ENCODE results near the gene ARL4C. TPM values are rescaled to one million over a fixed set of nuclear protein-coding genes. Genes with fewer than 3 reads are reported as not detected.
"Not testable (repeated sequence)": the region's sequence is repeated elsewhere in the genome, so short reads cannot be mapped to it uniquely, and the experiment has no call there.

ARL4C gene
- total RNA-seq, 2 experiments from 2014 or later: 123 to 126 TPM

- CTCF ChIA-PET: interaction anchor here (1.1 to 1.3 kb wide), 4 partner anchors 9 to 14 kb away, joined by 3 to 6 read pairs (median 4); no protein-coding TSS in a partner anchor
- Mint-ChIP-seq H3K4me1 (ENCODE audit: low read depth) (peaks cover 9% of the 10 kb centered on the region), H3K9me3 (ENCODE audit: insufficient read depth) (peaks cover 6% of the 10 kb centered on the region), H3K27me3 (ENCODE audit: low read depth) (no peaks in the 10 kb centered on the region), H3K27ac (no peak overlapping the region), H3K36me3 (ENCODE audit: low read depth) (peaks cover 10% of the 10 kb centered on the region), H3K4me3 (no peak overlapping the region)
- no peak for ATAC-seq
- POLR2A ChIA-PET: interaction anchor here (0.6 to 1.4 kb wide), 3 partner anchors 14 to 178 kb away, joined by 3 to 5 read pairs (median 4); no protein-coding TSS in a partner anchor
- DNase-seq: no peak
Observed at GRCh38 chr2:234469251-234469845, 27.5 kb downstream of the ARL4C start.

GRCh38 chr2:234468503-234468902 is 28.4 kb downstream of the ARL4C start:
- ATAC-seq (no peak), DNase-seq (no peak)
- ChIA-PET POLR2A (interaction anchor here (0.7 to 1.4 kb wide), 2 partner anchors 14 to 177 kb away, joined by 4 to 5 read pairs; no protein-coding TSS in a partner anchor), CTCF (interaction anchor here (0.6 to 1.2 kb wide), 3 partner anchors 9 to 15 kb away, joined by 3 read pairs; no protein-coding TSS in a partner anchor)
- H3K27me3 Mint-ChIP-seq (ENCODE audit: low read depth): no peaks in the 10 kb centered on the region
- H3K27ac Mint-ChIP-seq: no peak overlapping the region
- no peaks in the 10 kb centered on the region for H3K9me3 Mint-ChIP-seq (ENCODE audit: insufficient read depth)
- H3K36me3 Mint-ChIP-seq (ENCODE audit: low read depth): peaks cover 3% of the 10 kb centered on the region
- peaks cover 17% of the 10 kb centered on the region for H3K4me1 Mint-ChIP-seq (ENCODE audit: low read depth)
- no peak overlapping the region for H3K4me3 Mint-ChIP-seq

GRCh38 chr2:234467289-234467688 is 29.6 kb downstream of the ARL4C start:
- H3K27ac Mint-ChIP-seq: no peak overlapping the region
- H3K27me3 Mint-ChIP-seq (ENCODE audit: low read depth): no peaks in the 10 kb centered on the region
- no peak for ATAC-seq
- H3K9me3 Mint-ChIP-seq (ENCODE audit: insufficient read depth): no peaks in the 10 kb centered on the region
- H3K36me3 Mint-ChIP-seq (ENCODE audit: low read depth): peaks cover 3% of the 10 kb centered on the region
- no peak overlapping the region for H3K4me3 Mint-ChIP-seq
- DNase-seq: no peak
- ChIA-PET CTCF (interaction anchor here (0.8 to 1.7 kb wide), 3 partner anchors 10 to 178 kb away, joined by 3 to 4 read pairs (median 3); no protein-coding TSS in a partner anchor), POLR2A (interaction anchor here (1.3 kb wide), 1 partner anchor 21 kb away, joined by 3 read pairs; no protein-coding TSS in a partner anchor)
- peaks cover 28% of the 10 kb centered on the region for H3K4me1 Mint-ChIP-seq (ENCODE audit: low read depth)

- no peak for ATAC-seq
- DNase-seq: no peak
- Mint-ChIP-seq H3K27ac (peak overlapping the region; percentile 81), H3K9me3 (ENCODE audit: insufficient read depth) (no peaks in the 10 kb centered on the region), H3K4me1 (ENCODE audit: low read depth) (peaks cover 50% of the 10 kb centered on the region), H3K27me3 (ENCODE audit: low read depth) (no peaks in the 10 kb centered on the region), H3K36me3 (ENCODE audit: low read depth) (peaks cover 3% of the 10 kb centered on the region), H3K4me3 (peak overlapping the region; percentile 60)
- POLR2A ChIA-PET: interaction anchor here (1.0 to 4.4 kb wide), 8 partner anchors 10 to 38 kb away, joined by 3 to 38 read pairs (median 5); no protein-coding TSS in a partner anchor
- CTCF ChIA-PET: interaction anchor here (0.9 to 2.8 kb wide), 7 partner anchors 9 to 176 kb away, joined by 3 to 17 read pairs (median 4); no protein-coding TSS in a partner anchor
Observed at GRCh38 chr2:234464291-234464645, 32.6 kb downstream of the ARL4C start.

- Mint-ChIP-seq H3K27ac (peak overlapping the region; percentile 81), H3K36me3 (ENCODE audit: low read depth) (peaks cover 3% of the 10 kb centered on the region), H3K4me1 (ENCODE audit: low read depth) (peaks cover 55% of the 10 kb centered on the region), H3K27me3 (ENCODE audit: low read depth) (no peaks in the 10 kb centered on the region), H3K9me3 (ENCODE audit: insufficient read depth) (no peaks in the 10 kb centered on the region), H3K4me3 (peak overlapping the region; percentile 60)
- ChIA-PET CTCF (interaction anchor here (0.9 to 2.8 kb wide), 7 partner anchors 9 to 175 kb away, joined by 3 to 17 read pairs (median 4); no protein-coding TSS in a partner anchor), POLR2A (interaction anchor here (1.2 to 4.4 kb wide), 7 partner anchors 10 to 33 kb away, joined by 3 to 38 read pairs (median 5); partner anchors contain the start of gene ARL4C)
- peak; percentile 85 for ATAC-seq
- peak; percentile 76 for DNase-seq
Observed at GRCh38 chr2:234463626-234464290, 33.1 kb downstream of the ARL4C start.

GRCh38 chr2:234462218-234462992 is 34.5 kb downstream of the ARL4C start:
- H3K27ac Mint-ChIP-seq: no peak overlapping the region
- ChIA-PET CTCF (no interaction called here), POLR2A (interaction anchor here (1.7 to 4.4 kb wide), 3 partner anchors 9 to 35 kb away, joined by 5 to 38 read pairs (median 6); partner anchors contain the start of gene ARL4C)
- peaks cover 16% of the 10 kb centered on the region for H3K36me3 Mint-ChIP-seq (ENCODE audit: low read depth)
- peaks cover 11% of the 10 kb centered on the region for H3K9me3 Mint-ChIP-seq (ENCODE audit: insufficient read depth)
- peaks cover 66% of the 10 kb centered on the region for H3K4me1 Mint-ChIP-seq (ENCODE audit: low read depth)
- no peaks in the 10 kb centered on the region for H3K27me3 Mint-ChIP-seq (ENCODE audit: low read depth)
- H3K4me3 Mint-ChIP-seq: no peak overlapping the region
- DNase-seq: no peak
- ATAC-seq: no peak

DNA sequence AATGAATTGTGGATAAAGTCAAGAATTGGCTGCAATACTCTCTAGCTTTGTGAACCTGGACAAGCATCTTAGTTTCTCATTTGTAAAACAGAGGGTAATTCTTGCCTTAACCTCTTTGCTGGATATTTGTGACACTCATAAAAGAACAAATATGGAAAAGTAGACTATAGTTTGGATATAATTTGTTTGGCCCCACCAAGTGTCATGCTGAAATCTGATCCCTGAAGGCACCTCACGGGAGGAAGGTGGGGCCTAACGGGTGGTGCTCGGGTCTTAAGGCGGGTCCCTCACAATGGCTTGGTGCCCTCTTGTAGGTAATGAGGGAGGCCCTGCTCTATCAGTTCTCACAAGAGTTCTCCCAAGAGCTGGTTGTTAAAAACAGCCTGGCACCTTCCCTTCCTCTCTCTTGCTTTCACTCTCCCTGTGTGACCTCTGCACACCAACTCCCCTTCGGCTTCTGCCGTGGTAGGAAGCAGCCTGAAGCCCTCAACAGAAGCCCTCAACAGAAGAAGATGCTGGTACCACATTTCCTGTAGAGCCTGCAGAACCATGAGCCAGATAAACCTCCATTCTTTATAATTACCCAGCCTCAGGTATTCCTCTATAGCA is 37.4 kb downstream of the ARL4C start:
- CTCF ChIA-PET: interaction anchor here (0.7 to 3.1 kb wide), 14 partner anchors 9 to 171 kb away, joined by 3 to 18 read pairs (median 4); partner anchors contain the start of gene ARL4C
- peaks cover 21% of the 10 kb centered on the region for H3K9me3 Mint-ChIP-seq (ENCODE audit: insufficient read depth)
- DNase-seq (peak; percentile 66), ATAC-seq (peak; percentile 66)
- peak overlapping the region; percentile 89 for H3K27ac Mint-ChIP-seq
- H3K4me3 Mint-ChIP-seq: peak overlapping the region; percentile 52
- H3K4me1 Mint-ChIP-seq (ENCODE audit: low read depth): peaks cover 85% of the 10 kb centered on the region
- POLR2A ChIA-PET: interaction anchor here (0.7 to 2.2 kb wide), 10 partner anchors 9 to 38 kb away, joined by 3 to 7 read pairs (median 4); partner anchors contain the start of gene ARL4C
- H3K36me3 Mint-ChIP-seq (ENCODE audit: low read depth): peaks cover 24% of the 10 kb centered on the region
- H3K27me3 Mint-ChIP-seq (ENCODE audit: low read depth): no peaks in the 10 kb centered on the region

- ATAC-seq (no peak), DNase-seq (no peak)
- Mint-ChIP-seq H3K36me3 (ENCODE audit: low read depth) (peaks cover 33% of the 10 kb centered on the region), H3K4me3 (no peak overlapping the region), H3K27ac (no peak overlapping the region), H3K4me1 (ENCODE audit: low read depth) (peaks cover 77% of the 10 kb centered on the region), H3K9me3 (ENCODE audit: insufficient read depth) (peaks cover 21% of the 10 kb centered on the region), H3K27me3 (ENCODE audit: low read depth) (no peaks in the 10 kb centered on the region)
- CTCF ChIA-PET: interaction anchor here (0.6 to 3.1 kb wide), 14 partner anchors 8 to 170 kb away, joined by 3 to 18 read pairs (median 4); partner anchors contain the start of gene ARL4C
- POLR2A ChIA-PET: interaction anchor here (0.6 to 2.2 kb wide), 9 partner anchors 8 to 39 kb away, joined by 3 to 7 read pairs (median 3); partner anchors contain the start of gene ARL4C
Observed at GRCh38 chr2:234458466-234458865, 38.4 kb downstream of the ARL4C start.

GRCh38 chr2:234457421-234457820 is 39.5 kb downstream of the ARL4C start:
- H3K36me3 Mint-ChIP-seq (ENCODE audit: low read depth): peaks cover 44% of the 10 kb centered on the region
- CTCF ChIA-PET: interaction anchor here (1.0 to 3.1 kb wide), 5 partner anchors 9 to 169 kb away, joined by 3 to 18 read pairs (median 10); partner anchors contain the start of gene ARL4C

DNA sequence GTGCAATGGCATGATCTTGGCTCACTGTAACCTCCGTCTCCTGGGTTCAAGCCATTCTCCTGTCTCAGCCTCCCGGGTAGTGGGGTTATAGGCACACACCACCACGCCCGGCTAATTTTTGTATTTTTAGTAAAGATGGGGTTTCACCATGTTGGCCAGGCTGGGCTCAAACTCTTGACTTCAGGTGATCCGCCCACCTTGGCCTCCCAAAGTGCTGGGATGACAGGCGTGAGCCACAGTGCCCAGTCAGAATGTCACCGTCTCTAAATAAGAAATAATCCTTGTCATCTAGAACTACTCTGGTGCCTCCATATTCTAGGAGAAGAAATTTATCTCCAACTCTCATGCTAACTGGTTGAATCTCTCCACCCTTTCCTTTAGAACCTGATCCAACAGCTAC is 41.6 kb downstream of the ARL4C start:
- CTCF ChIA-PET: interaction anchor here (0.7 to 5.1 kb wide), 13 partner anchors 9 to 428 kb away, joined by 3 to 26 read pairs (median 8); partner anchors contain the start of gene ARL4C
- Mint-ChIP-seq H3K4me3 (peak overlapping the region; percentile 51), H3K4me1 (ENCODE audit: low read depth) (peaks cover 82% of the 10 kb centered on the region), H3K27ac (peak overlapping the region; percentile 92), H3K9me3 (ENCODE audit: insufficient read depth) (peaks cover 28% of the 10 kb centered on the region), H3K36me3 (ENCODE audit: low read depth) (peaks cover 62% of the 10 kb centered on the region)
- not testable (repeated sequence) for DNase-seq; H3K27me3 Mint-ChIP-seq (ENCODE audit: low read depth); ATAC-seq
- POLR2A ChIA-PET: interaction anchor here (0.6 to 12.1 kb wide), 18 partner anchors 9 to 589 kb away, joined by 3 to 220 read pairs (median 7); partner anchors contain the start of gene ARL4C

More at GRCh38 chr2:234457421-234457820, 39.5 kb downstream of the ARL4C start:
- no peak for DNase-seq
- ATAC-seq: no peak
- Mint-ChIP-seq H3K4me3 (no peak overlapping the region), H3K9me3 (ENCODE audit: insufficient read depth) (peaks cover 21% of the 10 kb centered on the region), H3K4me1 (ENCODE audit: low read depth) (peaks cover 76% of the 10 kb centered on the region), H3K27me3 (ENCODE audit: low read depth) (no peaks in the 10 kb centered on the region), H3K27ac (no peak overlapping the region)
- POLR2A ChIA-PET: interaction anchor here (1.3 to 12.1 kb wide), 4 partner anchors 9 to 168 kb away, joined by 3 to 220 read pairs (median 4); partner anchors contain the start of gene ARL4C
